ENCODE results near the gene GPANK1. TPM values are rescaled to one million over a fixed set of nuclear protein-coding genes. Genes with fewer than 3 reads are reported as not detected.
A peak's percentile ranks its signal among the peaks of the same experiment; 100 is the strongest.

The GPANK1 gene
- total and polyA plus RNA-seq, 9 of the 15 experiments (the other 6 are each of a cell fraction or from before 2014, with no cell fraction given) = 32.2 to 111 (median 46.3) TPM

DNA sequence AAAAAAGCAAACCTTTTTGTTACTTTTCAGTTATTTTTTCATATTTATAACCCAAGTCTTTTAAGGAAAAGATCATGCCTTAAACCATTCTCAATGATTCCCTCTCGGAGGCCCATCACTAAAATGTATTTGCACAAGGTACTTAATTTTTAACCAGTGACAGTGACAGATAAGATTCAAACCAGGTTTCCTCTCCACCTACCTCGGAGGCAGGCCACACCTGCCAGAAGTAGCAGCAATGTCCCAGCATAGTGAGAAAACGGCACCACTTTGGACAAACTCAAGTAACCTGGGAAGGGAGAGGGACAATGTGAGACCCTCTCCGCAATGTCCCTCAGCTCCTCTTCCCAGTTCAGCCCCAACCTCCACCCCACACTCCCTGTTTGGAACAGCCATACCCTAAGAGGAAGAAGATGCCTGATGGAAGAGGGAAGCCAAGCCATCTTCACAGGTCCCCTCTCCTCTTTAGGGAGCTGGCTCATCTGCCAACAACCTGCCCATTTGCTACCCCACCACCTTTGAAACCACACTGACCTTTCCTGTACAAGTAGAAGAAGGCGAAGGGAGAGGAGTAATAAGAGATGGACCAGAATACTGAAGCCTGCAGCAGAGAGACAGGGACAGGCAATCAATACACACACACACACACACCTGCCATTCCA, 36.1 kb upstream of the GPANK1 start (continued):
- TF ChIP-seq YY1 (IDR thresholded peaks at IDR 0.05; ENCODE audit: borderline replicate concordance in 1 of 3, control insufficient read depth in 1 of 3, extremely low read depth in 1 of 3, insufficient read depth in 3 of 3, insufficient read length in 1 of 3, insufficient replicate concordance in 2 of 3, low read depth in 1 of 3, low read length in 2 of 3) (no peak), HMG20B (CRISPR knock-in tag; IDR thresholded peaks at IDR 0.05) (no peak), ZNF398 (CRISPR knock-in tag; IDR thresholded peaks at IDR 0.05) (no peak), TOE1 (IDR thresholded peaks at IDR 0.05; ENCODE audit: borderline replicate concordance) (no peak), TOE1 (CRISPR knock-in tag; IDR thresholded peaks at IDR 0.05; ENCODE audit: borderline replicate concordance, low read depth) (no peak), EZH2 (IDR thresholded peaks at IDR 0.05; ENCODE audit: borderline replicate concordance, low read depth, low read length) (no peak), ZNF586 (CRISPR knock-in tag; conservative IDR thresholded peaks at IDR 0.05) (no peak), TSHZ1 (CRISPR knock-in tag; IDR thresholded peaks at IDR 0.05) (no peak), CREM (IDR thresholded peaks at IDR 0.05; ENCODE audit: low read depth) (no peak), CHD4 (IDR thresholded peaks at IDR 0.05; ENCODE audit: insufficient read depth, insufficient replicate concordance, low read depth, low read length, poor library complexity, severe bottlenecking) (no peak), CTBP1 (IDR thresholded peaks at IDR 0.05; ENCODE audit: borderline replicate concordance) (no peak), NFATC3 (IDR thresholded peaks at IDR 0.05) (no peak), GABPB1 (CRISPR knock-in tag; IDR thresholded peaks at IDR 0.05) (0 out of 2 replicates have a peak, but pooled peaks have one; percentile 16), RHOXF2B (CRISPR knock-in tag; conservative IDR thresholded peaks at IDR 0.05) (no peak), HLTF (IDR thresholded peaks at IDR 0.05) (no peak)
- TF ChIP-seq, protein P1, sequence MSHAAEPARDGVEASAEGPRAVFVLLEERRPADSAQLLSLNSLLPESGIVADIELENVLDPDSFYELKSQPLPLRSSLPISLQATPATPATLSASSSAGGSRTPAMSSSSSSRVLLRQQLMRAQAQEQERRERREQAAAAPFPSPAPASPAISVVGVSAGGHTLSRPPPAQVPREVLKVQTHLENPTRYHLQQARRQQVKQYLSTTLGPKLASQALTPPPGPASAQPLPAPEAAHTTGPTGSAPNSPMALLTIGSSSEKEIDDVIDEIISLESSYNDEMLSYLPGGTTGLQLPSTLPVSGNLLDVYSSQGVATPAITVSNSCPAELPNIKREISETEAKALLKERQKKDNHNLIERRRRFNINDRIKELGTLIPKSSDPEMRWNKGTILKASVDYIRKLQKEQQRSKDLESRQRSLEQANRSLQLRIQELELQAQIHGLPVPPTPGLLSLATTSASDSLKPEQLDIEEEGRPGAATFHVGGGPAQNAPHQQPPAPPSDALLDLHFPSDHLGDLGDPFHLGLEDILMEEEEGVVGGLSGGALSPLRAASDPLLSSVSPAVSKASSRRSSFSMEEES (CRISPR knock-in tag; IDR thresholded peaks at IDR 0.05) = no peak
- TF ChIP-seq, protein P2, sequence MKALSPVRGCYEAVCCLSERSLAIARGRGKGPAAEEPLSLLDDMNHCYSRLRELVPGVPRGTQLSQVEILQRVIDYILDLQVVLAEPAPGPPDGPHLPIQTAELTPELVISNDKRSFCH (CRISPR knock-in tag; IDR thresholded peaks at IDR 0.05) = no peak
- TF ChIP-seq, protein P2 (tag; IDR thresholded peaks at IDR 0.05) = no peak
- TF ChIP-seq, protein P3, sequence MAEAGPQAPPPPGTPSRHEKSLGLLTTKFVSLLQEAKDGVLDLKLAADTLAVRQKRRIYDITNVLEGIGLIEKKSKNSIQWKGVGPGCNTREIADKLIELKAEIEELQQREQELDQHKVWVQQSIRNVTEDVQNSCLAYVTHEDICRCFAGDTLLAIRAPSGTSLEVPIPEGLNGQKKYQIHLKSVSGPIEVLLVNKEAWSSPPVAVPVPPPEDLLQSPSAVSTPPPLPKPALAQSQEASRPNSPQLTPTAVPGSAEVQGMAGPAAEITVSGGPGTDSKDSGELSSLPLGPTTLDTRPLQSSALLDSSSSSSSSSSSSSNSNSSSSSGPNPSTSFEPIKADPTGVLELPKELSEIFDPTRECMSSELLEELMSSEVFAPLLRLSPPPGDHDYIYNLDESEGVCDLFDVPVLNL (CRISPR knock-in tag; IDR thresholded peaks at IDR 0.05; ENCODE audit: low read depth) = no peak
